EL (cell line): ENCODE data around the gene SH3D21.

ENCODE experiments used
- DNase-seq: peaks from one replicate; pipeline ENCODE4 v3.0.0-alpha.2; 2016

SH3D21 gene

GRCh38 chr1:36365381-36365780 lies 59.2 kb downstream of the SH3D21 start:
- DNase-seq: peak; percentile 78

- peak; percentile 55 for DNase-seq
These were observed 60.0 kb downstream of the SH3D21 start for GRCh38 chr1:36366091-36366661.

GRCh38 chr1:36367066-36367465 lies 60.9 kb downstream of the SH3D21 start:
- no peak for DNase-seq

GRCh38 chr1:36367798-36368197 lies 61.6 kb downstream of the SH3D21 start:
- DNase-seq: no peak

GRCh38 chr1:36369061-36369861 lies 63.1 kb downstream of the SH3D21 start:
- DNase-seq: peak; percentile 74
